CD4-positive, CD25-positive, alpha-beta regulatory T cell (primary cell): ENCODE data around the gene ZNF653. TPM values are rescaled to one million over a fixed set of nuclear protein-coding genes. Genes with fewer than 3 reads are reported as not detected.
"Not testable (repeated sequence)": the region's sequence is repeated elsewhere in the genome, so short reads cannot be mapped to it uniquely, and the experiment has no call there.

Experiments
- ATAC-seq, 2 donors: fragments of 150-1000 bp; cut with Tn5 transposase; one replicate each; pipeline ENCODE4 v1.10.0; 2021; ENCODE audit warnings: low read depth in 2 of 2, moderate number of reproducible peaks in 2 of 2, moderate library complexity in 1 of 2
- DNase-seq, 3 donors: peaks; one replicate each; pipeline versions ENCODE4 v3.0.0 to v3.0.0-alpha.2; 2012 to 2022; ENCODE audit warnings: mixed read lengths in 1 of 3
- H3K27ac ChIP-seq: one replicate; pipeline ENCODE4 v1.7.0; 2013; ENCODE audit warnings: mild to moderate bottlenecking, low read length; ENCODE audit not compliant: insufficient read depth, poor library complexity, severe bottlenecking
- H3K27me3 ChIP-seq: one replicate; pipeline ENCODE4 v1.7.0; 2013; ENCODE audit warnings: low read length; ENCODE audit not compliant: control insufficient read depth, insufficient read depth
- H3K36me3 ChIP-seq: one replicate; pipeline ENCODE4 v1.7.0; 2013; ENCODE audit warnings: mild to moderate bottlenecking, low read length, moderate library complexity; ENCODE audit not compliant: control insufficient read depth, insufficient read depth
- H3K4me1 ChIP-seq: 2 replicates; pipeline ENCODE4 v1.7.0; 2013; ENCODE audit warnings: mild to moderate bottlenecking, low read length; ENCODE audit not compliant: insufficient read depth, control insufficient read depth, poor library complexity, severe bottlenecking
- H3K4me3 ChIP-seq: one replicate; pipeline ENCODE4 v1.7.0; 2013; ENCODE audit warnings: low read depth, mild to moderate bottlenecking, low read length, moderate library complexity
- H3K9me3 ChIP-seq, 2 experiments: 1 replicate in 1 of 2; 2 replicates in 1 of 2; pipeline ENCODE4 v1.7.0; 2013; ENCODE audit warnings: low read length in 2 of 2, mild to moderate bottlenecking in 1 of 2, moderate library complexity in 1 of 2; ENCODE audit not compliant: control insufficient read depth in 2 of 2
- H3K27ac Mint-ChIP-seq, 3 donors: one replicate each; pipeline ENCODE4 v1.8.0; 2020 to 2022; ENCODE audit warnings: mild to moderate bottlenecking in 3 of 3, mixed read lengths in 3 of 3, moderate library complexity in 2 of 3
- H3K27me3 Mint-ChIP-seq: one replicate; pipeline ENCODE4 v1.8.0; 2022; ENCODE audit warnings: mild to moderate bottlenecking, mixed read lengths
- H3K36me3 Mint-ChIP-seq: one replicate; pipeline ENCODE4 v1.8.0; 2020; ENCODE audit warnings: mixed read lengths
- H3K4me1 Mint-ChIP-seq, 4 donors: one replicate each; pipeline ENCODE4 v1.8.0; 2020 to 2022; ENCODE audit warnings: mixed read lengths in 4 of 4, mild to moderate bottlenecking in 1 of 4
- H3K4me3 Mint-ChIP-seq, 4 donors: one replicate each; pipeline ENCODE4 v1.8.0; 2020 to 2022; ENCODE audit warnings: mild to moderate bottlenecking in 4 of 4, mixed read lengths in 4 of 4, moderate library complexity in 3 of 4
- H3K9me3 Mint-ChIP-seq, 7 donors: one replicate each; pipeline ENCODE4 v1.8.0; 2020 to 2022; ENCODE audit warnings: mixed read lengths in 7 of 7, mild to moderate bottlenecking in 3 of 7, moderate library complexity in 2 of 7
- polyA plus RNA-seq, 4 donors: library from polyadenylated mRNA; unstranded; fragments of 300-500 nt; fragmentation: Illumina TruSeq; gene quantifications; one replicate each; pipeline ENCODE4 v1.2.3, GENCODE V29; 2021
- total RNA-seq: library from RNA; stranded (reverse); gene quantifications from one replicate; pipeline ENCODE4 v1.2.3, GENCODE V29; 2022

The ZNF653 gene
- total and polyA plus RNA-seq, 5 donors from 2014 or later = 1.3 to 12.2 (median 2.8) TPM

GRCh38 chr19:11463391-11463790, 42.2 kb downstream of the ZNF653 start:
- DNase-seq (peak in 2 of 3 donors; percentile 34 to 43), ATAC-seq (peak; percentile 40 to 76)
- H3K27ac Mint-ChIP-seq = peak overlapping the region in 1 of 3 donors; percentile 64
- Histone ChIP-seq H3K36me3 (no peaks in the 10 kb centered on the region), H3K27me3 (no peaks in the 10 kb centered on the region), H3K4me1 (no peaks in the 10 kb centered on the region), H3K27ac (no peak overlapping the region), H3K4me3 (no peak overlapping the region), H3K9me3 (no peaks in the 10 kb centered on the region)
- H3K27me3 Mint-ChIP-seq = peaks cover 18% of the 10 kb centered on the region
- H3K4me3 Mint-ChIP-seq = peak overlapping the region in 1 of 4 donors; percentile 22
- no peaks in the 10 kb centered on the region for H3K36me3 Mint-ChIP-seq
- no peaks in the 10 kb centered on the region for H3K9me3 Mint-ChIP-seq
- peaks cover 0 to 4% (median 1%) of the 10 kb centered on the region in 4 donors for H3K4me1 Mint-ChIP-seq

- H3K9me3 Mint-ChIP-seq = no peaks in the 10 kb centered on the region
- H3K27me3 Mint-ChIP-seq = peaks cover 11% of the 10 kb centered on the region
- H3K4me1 Mint-ChIP-seq = peaks cover 0 to 4% (median 1%) of the 10 kb centered on the region in 4 donors
- DNase-seq (no peak), ATAC-seq (no peak)
- no peaks in the 10 kb centered on the region for H3K36me3 Mint-ChIP-seq
- Histone ChIP-seq H3K36me3 (no peaks in the 10 kb centered on the region), H3K4me1 (no peaks in the 10 kb centered on the region), H3K27ac (no peak overlapping the region), H3K9me3 (no peaks in the 10 kb centered on the region), H3K4me3 (no peak overlapping the region), H3K27me3 (no peaks in the 10 kb centered on the region)
- H3K4me3 Mint-ChIP-seq = no peak overlapping the region
- H3K27ac Mint-ChIP-seq = no peak overlapping the region
Measured at GRCh38 chr19:11461453-11461852, 44.2 kb downstream of the ZNF653 start.

GRCh38 chr19:11460207-11460606, 45.4 kb downstream of the ZNF653 start:
- H3K9me3 ChIP-seq = no peaks in the 10 kb centered on the region
- H3K4me3 ChIP-seq = no peak overlapping the region
- Mint-ChIP-seq H3K4me1 (peaks cover 0 to 4% (median 1%) of the 10 kb centered on the region in 4 donors), H3K9me3 (no peaks in the 10 kb centered on the region), H3K36me3 (no peaks in the 10 kb centered on the region), H3K4me3 (no peak overlapping the region), H3K27me3 (peaks cover 11% of the 10 kb centered on the region), H3K27ac (no peak overlapping the region)
- no peak overlapping the region for H3K27ac ChIP-seq
- DNase-seq = no peak
- no peak for ATAC-seq
- no peaks in the 10 kb centered on the region for H3K27me3 ChIP-seq
- no peaks in the 10 kb centered on the region for H3K36me3 ChIP-seq
- no peaks in the 10 kb centered on the region for H3K4me1 ChIP-seq

- H3K36me3 ChIP-seq, H3K27ac Mint-ChIP-seq, H3K27me3 ChIP-seq, H3K9me3 Mint-ChIP-seq, H3K4me1 ChIP-seq, H3K4me3 ChIP-seq, H3K36me3 Mint-ChIP-seq, H3K4me3 Mint-ChIP-seq, DNase-seq, H3K9me3 ChIP-seq, H3K4me1 Mint-ChIP-seq, H3K27ac ChIP-seq, ATAC-seq: not testable (repeated sequence)
- peaks cover 11% of the 10 kb centered on the region for H3K27me3 Mint-ChIP-seq
Measured at GRCh38 chr19:11458912-11459311, 46.7 kb downstream of the ZNF653 start.

- no peak for DNase-seq
- Mint-ChIP-seq H3K4me3 (no peak overlapping the region), H3K4me1 (peaks cover 0 to 4% (median 1%) of the 10 kb centered on the region in 4 donors), H3K36me3 (no peaks in the 10 kb centered on the region), H3K27me3 (peaks cover 11% of the 10 kb centered on the region), H3K27ac (no peak overlapping the region), H3K9me3 (no peaks in the 10 kb centered on the region)
- Histone ChIP-seq H3K27me3 (no peaks in the 10 kb centered on the region), H3K4me3 (no peak overlapping the region), H3K9me3 (no peaks in the 10 kb centered on the region), H3K4me1 (no peaks in the 10 kb centered on the region), H3K27ac (no peak overlapping the region), H3K36me3 (no peaks in the 10 kb centered on the region)
- ATAC-seq = no peak
Measured at GRCh38 chr19:11458236-11458900, 47.3 kb downstream of the ZNF653 start.

- H3K27me3 ChIP-seq = no peaks in the 10 kb centered on the region
- H3K4me3 Mint-ChIP-seq = no peak overlapping the region
- H3K4me1 Mint-ChIP-seq = peaks cover 0 to 2% (median 0%) of the 10 kb centered on the region in 4 donors
- H3K27ac Mint-ChIP-seq = no peak overlapping the region
- H3K9me3 Mint-ChIP-seq = no peaks in the 10 kb centered on the region
- H3K4me3 ChIP-seq = no peak overlapping the region
- peaks cover 11% of the 10 kb centered on the region for H3K27me3 Mint-ChIP-seq
- H3K27ac ChIP-seq = no peak overlapping the region
- no peaks in the 10 kb centered on the region for H3K36me3 Mint-ChIP-seq
- no peak for DNase-seq
- H3K4me1 ChIP-seq = no peaks in the 10 kb centered on the region
- no peaks in the 10 kb centered on the region for H3K9me3 ChIP-seq
- ATAC-seq = no peak
- H3K36me3 ChIP-seq = no peaks in the 10 kb centered on the region
Measured at GRCh38 chr19:11457831-11458230, 47.8 kb downstream of the ZNF653 start.

GRCh38 chr19:11457115-11457514, 48.5 kb downstream of the ZNF653 start:
- no peak overlapping the region for H3K4me3 ChIP-seq
- H3K36me3 ChIP-seq = no peaks in the 10 kb centered on the region
- ATAC-seq = no peak
- no peaks in the 10 kb centered on the region for H3K27me3 ChIP-seq
- Mint-ChIP-seq H3K9me3 (no peaks in the 10 kb centered on the region), H3K27me3 (peaks cover 11% of the 10 kb centered on the region), H3K27ac (no peak overlapping the region), H3K4me3 (no peak overlapping the region), H3K36me3 (no peaks in the 10 kb centered on the region), H3K4me1 (peaks cover 0 to 3% (median 0%) of the 10 kb centered on the region in 4 donors)
- H3K27ac ChIP-seq = no peak overlapping the region
- no peaks in the 10 kb centered on the region for H3K4me1 ChIP-seq
- no peak for DNase-seq
- no peaks in the 10 kb centered on the region for H3K9me3 ChIP-seq

GRCh38 chr19:11456659-11457058, 49.0 kb downstream of the ZNF653 start:
- Histone ChIP-seq H3K36me3 (no peaks in the 10 kb centered on the region), H3K27me3 (no peaks in the 10 kb centered on the region), H3K9me3 (no peaks in the 10 kb centered on the region), H3K27ac (no peak overlapping the region), H3K4me1 (no peaks in the 10 kb centered on the region), H3K4me3 (no peak overlapping the region)
- Mint-ChIP-seq H3K4me3 (no peak overlapping the region), H3K36me3 (no peaks in the 10 kb centered on the region), H3K9me3 (no peaks in the 10 kb centered on the region), H3K27ac (no peak overlapping the region), H3K27me3 (peaks cover 11% of the 10 kb centered on the region), H3K4me1 (peaks cover 0 to 3% (median 0%) of the 10 kb centered on the region in 4 donors)
- ATAC-seq (no peak), DNase-seq (no peak)
